Astrocyte (in vitro differentiated cells and primary cell): Measurements from ENCODE around the gene FTH1. TPM values are rescaled to one million over a fixed set of nuclear protein-coding genes. Genes with fewer than 3 reads are reported as not detected.

Experiments
- DNase-seq: peaks from one replicate; pipeline ENCODE4 v3.0.0-alpha.2; 2010; ENCODE audit warnings: low read depth
- FAIRE-seq: peaks from 2 replicates; lab custom pipeline; 2011; peaks lifted over from hg19 to GRCh38; lab: Jason Lieb, UNC
- H2AFZ ChIP-seq: 2 replicates; pipeline ENCODE4 v1.6.0; 2012; ENCODE audit warnings: low read depth, low read length, inconsistent platforms
- H3K27ac ChIP-seq: 2 replicates; pipeline ENCODE4 v1.5.1; 2011; ENCODE audit warnings: low read depth, low read length, inconsistent platforms
- H3K27me3 ChIP-seq: 2 replicates; pipeline ENCODE4 v1.6.0; 2011; ENCODE audit warnings: low read length, inconsistent platforms; ENCODE audit not compliant: insufficient read depth
- H3K36me3 ChIP-seq: 2 replicates; pipeline ENCODE4 v1.5.1; 2011; ENCODE audit warnings: low read length, inconsistent platforms; ENCODE audit not compliant: insufficient read depth
- H3K4me1 ChIP-seq: 2 replicates; pipeline ENCODE4 v1.5.1; 2011; ENCODE audit warnings: low read length, inconsistent platforms; ENCODE audit not compliant: insufficient read depth
- H3K4me2 ChIP-seq: 2 replicates; pipeline ENCODE4 v1.6.0; 2012; ENCODE audit warnings: low read length, inconsistent platforms
- H3K4me3 ChIP-seq: 2 replicates; pipeline ENCODE4 v1.5.1; 2011; ENCODE audit warnings: low read depth, mild to moderate bottlenecking, low read length, inconsistent platforms; ENCODE audit not compliant: insufficient read depth
- H3K79me2 ChIP-seq: 2 replicates; pipeline ENCODE4 v1.6.0; 2012; ENCODE audit warnings: mild to moderate bottlenecking, low read length, inconsistent platforms; ENCODE audit not compliant: insufficient read depth
- H3K9ac ChIP-seq: 2 replicates; pipeline ENCODE4 v1.6.0; 2012; ENCODE audit warnings: mild to moderate bottlenecking, low read length, inconsistent platforms
- H3K9me3 ChIP-seq: 2 replicates; pipeline ENCODE4 v1.5.1; 2012; ENCODE audit warnings: low read depth, mild to moderate bottlenecking, low read length, inconsistent platforms; ENCODE audit not compliant: insufficient read depth
- H4K20me1 ChIP-seq: 2 replicates; pipeline ENCODE4 v1.6.0; 2012; ENCODE audit warnings: low read length, inconsistent platforms; ENCODE audit not compliant: insufficient read depth
- H3K27ac Mint-ChIP-seq: one replicate; pipeline ENCODE4 v1.8.0; 2021; ENCODE audit warnings: mild to moderate bottlenecking, mixed read lengths; ENCODE audit not compliant: unreplicated experiment
- H3K27me3 Mint-ChIP-seq: one replicate; pipeline ENCODE4 v1.8.0; 2021; ENCODE audit warnings: low read depth, mixed read lengths; ENCODE audit not compliant: unreplicated experiment
- H3K36me3 Mint-ChIP-seq: one replicate; pipeline ENCODE4 v1.8.0; 2021; ENCODE audit warnings: low read depth, mixed read lengths; ENCODE audit not compliant: unreplicated experiment
- H3K4me1 Mint-ChIP-seq: one replicate; pipeline ENCODE4 v1.8.0; 2021; ENCODE audit warnings: low read depth, mixed read lengths; ENCODE audit not compliant: unreplicated experiment
- H3K4me3 Mint-ChIP-seq: one replicate; pipeline ENCODE4 v1.8.0; 2021; ENCODE audit warnings: mild to moderate bottlenecking, moderate library complexity, mixed read lengths; ENCODE audit not compliant: unreplicated experiment
- H3K9me3 Mint-ChIP-seq: one replicate; pipeline ENCODE4 v1.8.0; 2021; ENCODE audit warnings: mild to moderate bottlenecking, mixed read lengths; ENCODE audit not compliant: unreplicated experiment
- CTCF ChIP-seq: IDR thresholded peaks from 2 replicates; pipeline ENCODE4 v1.5.1; 2011; ENCODE audit warnings: low read depth, mild to moderate bottlenecking, inconsistent platforms, low read length, moderate library complexity; ENCODE audit not compliant: insufficient read depth
- EZH2 ChIP-seq: IDR thresholded peaks from 2 replicates; pipeline ENCODE4 v1.6.1; 2012; ENCODE audit warnings: mild to moderate bottlenecking, low read length, inconsistent platforms; ENCODE audit not compliant: insufficient read depth
- total RNA-seq: library from RNA; stranded (reverse); gene quantifications from 2 replicates; pipeline ENCODE4 v1.2.1, GENCODE V29; 2021

FTH1 gene
- total RNA-seq, 1 donor from 2014 or later, result 2,092 TPM

- Histone ChIP-seq H3K4me2 (no peak overlapping the region), H2AFZ (no peak overlapping the region), H3K4me1 (no peaks in the 10 kb centered on the region), H3K27ac (no peak overlapping the region), H3K4me3 (no peak overlapping the region), H3K27me3 (no peaks in the 10 kb centered on the region), H3K9me3 (no peaks in the 10 kb centered on the region), H3K9ac (no peak overlapping the region), H4K20me1 (no peaks in the 10 kb centered on the region), H3K36me3 (no peaks in the 10 kb centered on the region), H3K79me2 (no peaks in the 10 kb centered on the region)
- H3K9me3 Mint-ChIP-seq, result no peaks in the 10 kb centered on the region
- peaks cover 20% of the 10 kb centered on the region for H3K27me3 Mint-ChIP-seq
- H3K36me3 Mint-ChIP-seq, result no peaks in the 10 kb centered on the region
- TF ChIP-seq CTCF (no peak), EZH2 (no peak)
- no peak overlapping the region for H3K4me3 Mint-ChIP-seq
- peak; percentile 24 for DNase-seq
- peaks cover 16% of the 10 kb centered on the region for H3K4me1 Mint-ChIP-seq
- no peak for FAIRE-seq
- H3K27ac Mint-ChIP-seq, result no peak overlapping the region
Measured at GRCh38 chr11:61978703-61979661, 11.5 kb upstream of the FTH1 start.

- Histone ChIP-seq H3K4me3 (no peak overlapping the region), H3K27ac (no peak overlapping the region), H3K79me2 (no peaks in the 10 kb centered on the region), H4K20me1 (no peaks in the 10 kb centered on the region), H3K27me3 (no peaks in the 10 kb centered on the region), H3K36me3 (no peaks in the 10 kb centered on the region), H3K9me3 (no peaks in the 10 kb centered on the region), H3K4me1 (peaks cover 19% of the 10 kb centered on the region), H3K4me2 (no peak overlapping the region), H3K9ac (no peak overlapping the region), H2AFZ (no peak overlapping the region)
- H3K9me3 Mint-ChIP-seq, result no peaks in the 10 kb centered on the region
- TF ChIP-seq CTCF, result no peak
- TF ChIP-seq EZH2, result no peak
- DNase-seq, result no peak
- H3K4me1 Mint-ChIP-seq, result peaks cover 33% of the 10 kb centered on the region
- no peaks in the 10 kb centered on the region for H3K36me3 Mint-ChIP-seq
- FAIRE-seq, result no peak
- no peak overlapping the region for H3K27ac Mint-ChIP-seq
- H3K27me3 Mint-ChIP-seq, result peaks cover 18% of the 10 kb centered on the region
- H3K4me3 Mint-ChIP-seq, result no peak overlapping the region
Measured at GRCh38 chr11:61976813-61977475, 9.5 kb upstream of the FTH1 start.
